Astrocyte (in vitro differentiated cells and primary cell): Measurements from ENCODE around the gene TDRD12. TPM values are rescaled to one million over a fixed set of nuclear protein-coding genes. Genes with fewer than 3 reads are reported as not detected.

Source experiments
- DNase-seq: peaks from one replicate; pipeline ENCODE4 v3.0.0-alpha.2; 2010; ENCODE audit warnings: low read depth
- FAIRE-seq: peaks from 2 replicates; lab custom pipeline; 2011; peaks lifted over from hg19 to GRCh38; lab: Jason Lieb, UNC
- H2AFZ ChIP-seq: 2 replicates; pipeline ENCODE4 v1.6.0; 2012; ENCODE audit warnings: low read depth, low read length, inconsistent platforms
- H3K27ac ChIP-seq: 2 replicates; pipeline ENCODE4 v1.5.1; 2011; ENCODE audit warnings: low read depth, low read length, inconsistent platforms
- H3K27me3 ChIP-seq: 2 replicates; pipeline ENCODE4 v1.6.0; 2011; ENCODE audit warnings: low read length, inconsistent platforms; ENCODE audit not compliant: insufficient read depth
- H3K36me3 ChIP-seq: 2 replicates; pipeline ENCODE4 v1.5.1; 2011; ENCODE audit warnings: low read length, inconsistent platforms; ENCODE audit not compliant: insufficient read depth
- H3K4me1 ChIP-seq: 2 replicates; pipeline ENCODE4 v1.5.1; 2011; ENCODE audit warnings: low read length, inconsistent platforms; ENCODE audit not compliant: insufficient read depth
- H3K4me2 ChIP-seq: 2 replicates; pipeline ENCODE4 v1.6.0; 2012; ENCODE audit warnings: low read length, inconsistent platforms
- H3K4me3 ChIP-seq: 2 replicates; pipeline ENCODE4 v1.5.1; 2011; ENCODE audit warnings: low read depth, mild to moderate bottlenecking, low read length, inconsistent platforms; ENCODE audit not compliant: insufficient read depth
- H3K79me2 ChIP-seq: 2 replicates; pipeline ENCODE4 v1.6.0; 2012; ENCODE audit warnings: mild to moderate bottlenecking, low read length, inconsistent platforms; ENCODE audit not compliant: insufficient read depth
- H3K9ac ChIP-seq: 2 replicates; pipeline ENCODE4 v1.6.0; 2012; ENCODE audit warnings: mild to moderate bottlenecking, low read length, inconsistent platforms
- H3K9me3 ChIP-seq: 2 replicates; pipeline ENCODE4 v1.5.1; 2012; ENCODE audit warnings: low read depth, mild to moderate bottlenecking, low read length, inconsistent platforms; ENCODE audit not compliant: insufficient read depth
- H4K20me1 ChIP-seq: 2 replicates; pipeline ENCODE4 v1.6.0; 2012; ENCODE audit warnings: low read length, inconsistent platforms; ENCODE audit not compliant: insufficient read depth
- H3K27ac Mint-ChIP-seq: one replicate; pipeline ENCODE4 v1.8.0; 2021; ENCODE audit warnings: mild to moderate bottlenecking, mixed read lengths; ENCODE audit not compliant: unreplicated experiment
- H3K27me3 Mint-ChIP-seq: one replicate; pipeline ENCODE4 v1.8.0; 2021; ENCODE audit warnings: low read depth, mixed read lengths; ENCODE audit not compliant: unreplicated experiment
- H3K36me3 Mint-ChIP-seq: one replicate; pipeline ENCODE4 v1.8.0; 2021; ENCODE audit warnings: low read depth, mixed read lengths; ENCODE audit not compliant: unreplicated experiment
- H3K4me1 Mint-ChIP-seq: one replicate; pipeline ENCODE4 v1.8.0; 2021; ENCODE audit warnings: low read depth, mixed read lengths; ENCODE audit not compliant: unreplicated experiment
- H3K4me3 Mint-ChIP-seq: one replicate; pipeline ENCODE4 v1.8.0; 2021; ENCODE audit warnings: mild to moderate bottlenecking, moderate library complexity, mixed read lengths; ENCODE audit not compliant: unreplicated experiment
- H3K9me3 Mint-ChIP-seq: one replicate; pipeline ENCODE4 v1.8.0; 2021; ENCODE audit warnings: mild to moderate bottlenecking, mixed read lengths; ENCODE audit not compliant: unreplicated experiment
- EZH2 ChIP-seq: IDR thresholded peaks from 2 replicates; pipeline ENCODE4 v1.6.1; 2012; ENCODE audit warnings: mild to moderate bottlenecking, low read length, inconsistent platforms; ENCODE audit not compliant: insufficient read depth
- total RNA-seq: library from RNA; stranded (reverse); gene quantifications from 2 replicates; pipeline ENCODE4 v1.2.1, GENCODE V29; 2021
- TF ChIP-seq, protein P1 (sequence below): IDR thresholded peaks from 2 replicates; pipeline ENCODE4 v1.5.1; 2011; ENCODE audit warnings: low read depth, mild to moderate bottlenecking, inconsistent platforms, low read length, moderate library complexity; ENCODE audit not compliant: insufficient read depth

The TDRD12 gene
- total RNA-seq, 1 donor from 2014 or later: not detected

DNA sequence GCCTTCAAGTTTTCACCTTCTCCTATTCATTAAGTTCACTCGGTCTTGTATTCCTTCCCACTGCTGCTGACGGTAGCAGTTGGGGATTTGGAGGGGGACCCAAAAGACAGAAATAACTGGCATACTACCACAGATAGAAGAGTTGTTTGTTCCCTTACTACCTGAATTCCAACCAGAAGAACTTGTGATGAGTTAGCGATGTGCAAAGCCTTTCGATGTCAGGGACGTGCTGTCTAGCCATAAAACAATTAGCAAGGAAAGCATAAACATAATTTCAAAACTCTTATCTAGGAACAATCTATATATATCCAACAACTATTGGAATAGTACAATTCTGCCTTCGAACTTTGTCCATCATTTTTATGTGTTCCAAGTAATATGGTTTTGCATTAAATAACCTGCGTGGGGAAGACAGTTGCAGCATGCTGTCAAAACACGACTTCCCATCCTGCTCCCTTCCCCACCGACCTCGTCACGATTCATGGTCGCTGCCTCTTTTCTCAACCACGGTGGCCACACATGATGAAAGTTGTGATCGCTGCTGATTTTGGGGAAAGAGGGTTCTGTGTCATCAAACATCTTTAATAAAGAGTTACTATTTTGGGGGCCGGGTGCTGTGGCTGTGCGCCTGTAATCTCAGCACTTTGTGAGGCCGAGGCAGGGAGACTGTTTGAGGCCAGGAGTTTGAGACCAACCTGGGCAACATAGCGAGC is 153.8 kb downstream of the TDRD12 start:
- Mint-ChIP-seq H3K27ac (no peak overlapping the region), H3K9me3 (no peaks in the 10 kb centered on the region), H3K36me3 (peaks cover 2% of the 10 kb centered on the region), H3K27me3 (no peaks in the 10 kb centered on the region), H3K4me3 (no peak overlapping the region), H3K4me1 (no peaks in the 10 kb centered on the region)
- Histone ChIP-seq H2AFZ (no peak overlapping the region), H3K4me3 (no peak overlapping the region), H3K27ac (no peak overlapping the region), H4K20me1 (no peaks in the 10 kb centered on the region), H3K4me1 (peaks cover 9% of the 10 kb centered on the region), H3K79me2 (no peaks in the 10 kb centered on the region), H3K9ac (no peak overlapping the region), H3K27me3 (no peaks in the 10 kb centered on the region), H3K4me2 (no peak overlapping the region), H3K36me3 (no peaks in the 10 kb centered on the region), H3K9me3 (no peaks in the 10 kb centered on the region)
- FAIRE-seq: no peak
- DNase-seq: no peak
- no peak for TF ChIP-seq EZH2
- TF ChIP-seq, protein P1, sequence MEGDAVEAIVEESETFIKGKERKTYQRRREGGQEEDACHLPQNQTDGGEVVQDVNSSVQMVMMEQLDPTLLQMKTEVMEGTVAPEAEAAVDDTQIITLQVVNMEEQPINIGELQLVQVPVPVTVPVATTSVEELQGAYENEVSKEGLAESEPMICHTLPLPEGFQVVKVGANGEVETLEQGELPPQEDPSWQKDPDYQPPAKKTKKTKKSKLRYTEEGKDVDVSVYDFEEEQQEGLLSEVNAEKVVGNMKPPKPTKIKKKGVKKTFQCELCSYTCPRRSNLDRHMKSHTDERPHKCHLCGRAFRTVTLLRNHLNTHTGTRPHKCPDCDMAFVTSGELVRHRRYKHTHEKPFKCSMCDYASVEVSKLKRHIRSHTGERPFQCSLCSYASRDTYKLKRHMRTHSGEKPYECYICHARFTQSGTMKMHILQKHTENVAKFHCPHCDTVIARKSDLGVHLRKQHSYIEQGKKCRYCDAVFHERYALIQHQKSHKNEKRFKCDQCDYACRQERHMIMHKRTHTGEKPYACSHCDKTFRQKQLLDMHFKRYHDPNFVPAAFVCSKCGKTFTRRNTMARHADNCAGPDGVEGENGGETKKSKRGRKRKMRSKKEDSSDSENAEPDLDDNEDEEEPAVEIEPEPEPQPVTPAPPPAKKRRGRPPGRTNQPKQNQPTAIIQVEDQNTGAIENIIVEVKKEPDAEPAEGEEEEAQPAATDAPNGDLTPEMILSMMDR: no peak

DNA sequence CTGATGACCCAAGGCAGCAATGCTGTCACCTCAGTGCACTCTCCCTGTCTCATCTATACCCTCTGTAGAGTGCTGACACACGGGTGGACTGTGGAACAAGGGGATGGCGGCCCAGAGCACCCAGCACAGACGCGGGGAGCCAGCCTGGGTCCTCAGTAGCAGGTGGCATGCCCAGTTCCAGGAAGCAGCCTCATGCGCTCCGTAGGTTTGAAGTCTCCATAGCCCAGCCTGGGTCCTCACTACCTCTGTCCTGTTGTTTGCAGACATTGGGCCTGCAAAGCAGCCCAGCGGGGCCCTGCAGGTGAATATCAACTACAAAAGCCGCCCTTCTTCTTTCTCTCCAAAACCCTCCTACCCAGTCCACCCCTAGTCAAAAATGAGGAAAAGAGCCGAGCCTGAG is 155.0 kb downstream of the TDRD12 start:
- no peak overlapping the region for H2AFZ ChIP-seq
- peaks cover 9% of the 10 kb centered on the region for H3K4me1 ChIP-seq
- no peaks in the 10 kb centered on the region for H4K20me1 ChIP-seq
- no peaks in the 10 kb centered on the region for H3K36me3 ChIP-seq
- Mint-ChIP-seq H3K4me1 (no peaks in the 10 kb centered on the region), H3K27ac (no peak overlapping the region), H3K27me3 (no peaks in the 10 kb centered on the region), H3K9me3 (no peaks in the 10 kb centered on the region), H3K36me3 (peaks cover 6% of the 10 kb centered on the region), H3K4me3 (no peak overlapping the region)
- no peak overlapping the region for H3K4me2 ChIP-seq
- no peaks in the 10 kb centered on the region for H3K9me3 ChIP-seq
- H3K79me2 ChIP-seq: no peaks in the 10 kb centered on the region
- no peak overlapping the region for H3K4me3 ChIP-seq
- DNase-seq: no peak
- no peak for TF ChIP-seq EZH2
- TF ChIP-seq, protein P1: no peak
- no peak for FAIRE-seq
- no peak overlapping the region for H3K9ac ChIP-seq
- no peaks in the 10 kb centered on the region for H3K27me3 ChIP-seq
- H3K27ac ChIP-seq: no peak overlapping the region

DNA sequence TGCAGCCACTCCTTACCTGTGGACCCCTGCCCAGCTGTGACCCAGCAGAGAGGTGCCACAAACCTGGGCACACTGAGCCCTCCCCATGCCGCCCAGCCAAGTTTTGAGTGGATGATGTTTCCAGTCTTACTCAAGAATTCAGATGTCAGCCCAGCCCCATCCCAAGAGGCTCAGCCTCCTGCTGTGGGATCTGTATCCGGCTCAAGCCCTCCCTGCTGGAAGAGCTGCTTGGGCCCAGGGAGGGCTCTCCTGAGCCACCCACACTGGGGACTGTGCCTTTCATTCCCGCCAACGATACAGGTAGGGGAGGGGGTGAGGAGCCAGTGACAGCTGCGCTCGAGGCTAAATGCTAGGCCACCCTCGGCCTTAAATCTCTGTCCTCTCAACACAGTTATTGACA is 155.9 kb downstream of the TDRD12 start:
- H3K27me3 Mint-ChIP-seq: no peaks in the 10 kb centered on the region
- Histone ChIP-seq H3K4me3 (no peak overlapping the region), H2AFZ (no peak overlapping the region), H3K27me3 (no peaks in the 10 kb centered on the region), H3K9ac (no peak overlapping the region), H3K4me2 (no peak overlapping the region), H3K9me3 (no peaks in the 10 kb centered on the region), H3K27ac (no peak overlapping the region), H3K36me3 (no peaks in the 10 kb centered on the region), H3K79me2 (no peaks in the 10 kb centered on the region), H3K4me1 (peaks cover 9% of the 10 kb centered on the region), H4K20me1 (no peaks in the 10 kb centered on the region)
- no peaks in the 10 kb centered on the region for H3K9me3 Mint-ChIP-seq
- DNase-seq (no peak), FAIRE-seq (no peak)
- no peak for TF ChIP-seq EZH2
- TF ChIP-seq, protein P1: no peak
- no peaks in the 10 kb centered on the region for H3K4me1 Mint-ChIP-seq
- H3K27ac Mint-ChIP-seq: no peak overlapping the region
- H3K4me3 Mint-ChIP-seq: no peak overlapping the region
- H3K36me3 Mint-ChIP-seq: peaks cover 10% of the 10 kb centered on the region
